ENCODE results near the gene DMD.

DMD gene

GRCh38 chrX:32804034-32804433 is 407.3 kb downstream of the DMD start:
- Mint-ChIP-seq H3K4me1 (peaks cover 3% of the 10 kb centered on the region), H3K4me3 (no peak overlapping the region), H3K9me3 (peaks cover 20% of the 10 kb centered on the region), H3K27me3 (ENCODE audit: low read depth) (no peaks in the 10 kb centered on the region), H3K27ac (no peak overlapping the region), H3K36me3 (ENCODE audit: low read depth) (no peaks in the 10 kb centered on the region)
- no peak for TF ChIP-seq CTCF (IDR thresholded peaks at IDR 0.05; ENCODE audit: unreplicated experiment in 3 of 3)

GRCh38 chrX:32798990-32799389 is 412.4 kb downstream of the DMD start:
- TF ChIP-seq CTCF (IDR thresholded peaks at IDR 0.05; ENCODE audit: unreplicated experiment in 3 of 3) = no peak
- Mint-ChIP-seq H3K9me3 (peaks cover 12% of the 10 kb centered on the region), H3K36me3 (ENCODE audit: low read depth) (no peaks in the 10 kb centered on the region), H3K27ac (peak overlapping the region in 1 of 3 experiments; percentile 11), H3K27me3 (ENCODE audit: low read depth) (no peaks in the 10 kb centered on the region), H3K4me3 (no peak overlapping the region), H3K4me1 (peaks cover 4% of the 10 kb centered on the region)

- Mint-ChIP-seq H3K27ac (no peak overlapping the region), H3K27me3 (ENCODE audit: low read depth) (peaks cover 3% of the 10 kb centered on the region), H3K4me3 (no peak overlapping the region), H3K9me3 (no peaks in the 10 kb centered on the region), H3K4me1 (peaks cover 20% of the 10 kb centered on the region), H3K36me3 (ENCODE audit: low read depth) (no peaks in the 10 kb centered on the region)
- TF ChIP-seq CTCF (IDR thresholded peaks at IDR 0.05; ENCODE audit: unreplicated experiment in 3 of 3) = no peak
Observed at GRCh38 chrX:32788936-32789335, 422.4 kb downstream of the DMD start.

GRCh38 chrX:32780109-32780508 is 431.2 kb downstream of the DMD start:
- peaks cover 4% of the 10 kb centered on the region for H3K9me3 Mint-ChIP-seq
- no peaks in the 10 kb centered on the region for H3K36me3 Mint-ChIP-seq (ENCODE audit: low read depth)
- H3K27me3 Mint-ChIP-seq (ENCODE audit: low read depth) = no peaks in the 10 kb centered on the region
- H3K4me3 Mint-ChIP-seq = no peak overlapping the region
- peaks cover 9% of the 10 kb centered on the region for H3K4me1 Mint-ChIP-seq
- no peak overlapping the region for H3K27ac Mint-ChIP-seq
- no peak for TF ChIP-seq CTCF (IDR thresholded peaks at IDR 0.05; ENCODE audit: unreplicated experiment in 3 of 3)

- peaks cover 9% of the 10 kb centered on the region for H3K4me1 Mint-ChIP-seq
- peaks cover 4% of the 10 kb centered on the region for H3K9me3 Mint-ChIP-seq
- H3K27ac Mint-ChIP-seq = no peak overlapping the region
- no peak overlapping the region for H3K4me3 Mint-ChIP-seq
- H3K27me3 Mint-ChIP-seq (ENCODE audit: low read depth) = no peaks in the 10 kb centered on the region
- H3K36me3 Mint-ChIP-seq (ENCODE audit: low read depth) = no peaks in the 10 kb centered on the region
- TF ChIP-seq CTCF (IDR thresholded peaks at IDR 0.05; ENCODE audit: unreplicated experiment in 3 of 3) = no peak
Observed at GRCh38 chrX:32778965-32779364, 432.4 kb downstream of the DMD start.

GRCh38 chrX:32774966-32775365 is 436.4 kb downstream of the DMD start:
- Mint-ChIP-seq H3K4me3 (no peak overlapping the region), H3K27ac (no peak overlapping the region), H3K27me3 (ENCODE audit: low read depth) (no peaks in the 10 kb centered on the region), H3K9me3 (peaks cover 4% of the 10 kb centered on the region), H3K36me3 (ENCODE audit: low read depth) (no peaks in the 10 kb centered on the region), H3K4me1 (peaks cover 9% of the 10 kb centered on the region)
- no peak for TF ChIP-seq CTCF (IDR thresholded peaks at IDR 0.05; ENCODE audit: unreplicated experiment in 3 of 3)
